Urothelium cell line (cell line): ENCODE measurements around the gene THOC6.

Experiments
- DNase-seq: peaks from one replicate; pipeline ENCODE4 v3.0.0; 2011; ENCODE audit warnings: low spot score, mixed read lengths
- FAIRE-seq: peaks from 2 replicates; lab custom pipeline; 2011; peaks lifted over from hg19 to GRCh38; lab: Jason Lieb, UNC

The THOC6 gene

DNA sequence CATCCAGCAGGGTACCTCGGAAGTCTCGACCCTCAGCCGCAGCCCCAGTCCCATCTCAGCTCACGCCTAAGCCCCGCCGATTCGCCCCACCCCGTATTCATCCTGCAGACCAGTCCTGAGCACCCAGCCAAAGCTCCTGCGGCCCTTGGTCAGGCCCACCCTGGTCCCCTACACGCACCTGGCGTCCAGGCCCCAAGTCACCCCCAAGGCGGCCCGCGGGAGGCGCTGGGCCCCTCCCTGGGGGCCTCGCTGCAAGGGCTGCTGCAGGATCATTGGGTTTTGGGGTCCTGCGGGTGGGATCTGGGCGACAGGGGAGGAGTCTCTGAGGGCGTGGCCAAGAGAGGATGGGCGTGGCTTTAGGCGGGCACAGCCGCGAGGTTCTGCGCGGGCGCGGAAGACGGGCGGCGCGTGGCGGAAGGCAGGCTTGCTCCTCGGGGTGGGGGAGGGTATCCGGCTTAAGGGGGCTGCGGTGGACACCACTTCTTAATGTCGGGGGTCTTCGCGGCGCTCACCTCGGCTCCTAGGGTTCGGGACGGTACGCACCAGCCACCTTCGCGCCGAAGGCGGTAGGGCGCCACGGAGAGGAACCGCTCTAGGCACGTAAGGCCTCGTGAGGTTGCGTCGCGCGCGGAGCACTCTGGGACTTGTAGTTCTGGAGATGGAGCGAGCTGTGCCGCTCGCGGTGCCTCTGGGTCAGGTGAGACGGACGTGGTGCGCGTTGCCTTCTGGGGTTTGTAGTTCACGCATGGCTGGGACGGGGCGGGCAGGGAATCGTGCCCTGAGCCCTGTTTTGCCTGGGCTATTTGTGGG lies at the start of gene THOC6, which contains the start of gene HCFC1R1:
THOC6 (plus strand) TSS at position 367 of the 810 bp plus-strand sequence; CDS start at position 659, 292 bp downstream.
HCFC1R1 (minus strand) TSS at position 274 of the 810 bp plus-strand sequence; CDS start at position 273, 1 bp downstream.
- peak; percentile 93 for DNase-seq
- FAIRE-seq: peak; percentile 99

DNA sequence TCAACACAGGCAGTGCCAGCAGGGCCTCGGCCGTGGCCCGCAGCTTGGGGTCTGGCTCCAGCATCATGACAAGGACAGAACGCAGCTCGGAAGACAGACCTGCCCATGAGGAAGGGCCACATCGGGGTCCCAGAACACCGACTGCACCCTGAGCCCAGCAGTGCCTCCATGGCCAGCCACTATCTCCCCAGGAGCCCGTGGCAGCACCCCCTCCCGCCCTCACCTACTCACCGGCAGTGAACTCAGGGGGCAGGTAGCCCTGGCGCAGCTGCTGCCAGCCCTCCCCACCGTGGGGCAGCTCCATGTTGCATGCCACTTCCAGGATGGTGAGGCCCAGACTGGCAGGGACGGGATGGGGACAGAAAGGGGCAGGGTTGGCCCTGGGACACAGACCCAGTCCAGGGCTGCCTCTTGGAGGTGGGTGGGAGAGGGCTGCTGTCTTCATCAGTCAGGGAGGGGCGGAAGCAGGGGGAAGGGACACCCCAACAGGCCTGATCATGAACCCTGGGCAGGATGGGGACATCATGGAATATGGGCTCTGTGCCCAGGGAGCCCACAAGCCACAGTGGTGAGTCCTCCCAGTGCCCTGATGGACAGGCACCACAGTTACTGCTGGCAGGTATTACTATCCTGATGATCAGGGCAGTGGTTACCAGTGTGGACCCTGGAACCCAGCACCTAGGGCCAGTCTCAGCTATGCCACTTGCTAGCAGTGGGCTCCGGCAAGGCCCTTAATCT lies 49.3 kb upstream of the THOC6 start:
- DNase-seq: no peak
- no peak for FAIRE-seq

DNA sequence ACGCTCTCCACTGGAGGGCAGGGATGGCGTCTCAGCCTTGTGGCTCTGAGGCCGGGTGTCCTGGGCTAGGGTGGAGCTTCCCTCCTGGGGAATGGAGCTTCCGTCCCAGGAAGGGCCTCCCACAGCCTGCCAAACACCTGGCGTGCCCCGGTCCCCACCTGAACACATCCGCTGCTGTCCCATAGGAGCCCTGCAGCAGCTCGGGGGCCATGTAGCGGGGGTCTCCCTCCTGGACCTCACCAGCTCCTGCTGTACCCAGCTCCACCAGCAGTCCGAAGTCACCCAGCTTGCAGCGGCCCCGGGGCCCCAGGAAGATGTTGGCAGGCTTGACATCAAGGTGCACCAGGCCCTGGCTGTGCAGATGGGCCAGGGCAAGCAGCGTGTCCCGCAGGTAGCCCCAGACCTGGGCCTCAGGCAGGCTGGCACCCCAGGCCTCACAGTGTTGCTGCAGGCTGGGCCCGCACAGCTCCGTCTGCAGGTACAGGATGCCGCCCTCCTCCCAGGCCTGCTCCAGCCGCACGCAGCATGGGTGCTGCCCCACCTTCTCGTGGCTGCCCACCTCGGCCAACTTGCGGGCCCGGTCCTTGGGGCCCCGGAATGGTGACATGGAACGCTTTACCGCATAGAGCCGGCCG lies 48.6 kb upstream of the THOC6 start:
- no peak for DNase-seq
- no peak for FAIRE-seq

DNA sequence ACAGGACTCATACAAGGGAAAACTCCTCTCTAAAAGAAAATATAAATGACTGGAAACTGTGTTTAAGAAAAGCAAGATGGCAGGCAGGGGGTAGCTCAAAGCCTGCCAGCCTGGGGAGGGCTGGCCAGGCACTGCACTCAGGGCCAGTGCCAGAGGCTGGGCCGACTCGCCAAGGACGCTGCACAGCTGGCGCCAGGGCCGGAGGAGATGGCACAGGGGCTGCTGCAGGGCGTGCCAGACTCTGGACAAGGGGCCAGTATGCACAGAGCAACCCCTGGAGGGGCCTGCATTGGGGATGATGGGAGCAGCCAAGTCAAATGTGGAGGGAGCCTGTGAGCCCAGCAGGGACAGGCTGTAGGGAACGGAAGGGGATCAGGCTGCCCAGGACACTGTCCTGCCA lies 47.6 kb upstream of the THOC6 start:
- DNase-seq: no peak
- no peak for FAIRE-seq

DNA sequence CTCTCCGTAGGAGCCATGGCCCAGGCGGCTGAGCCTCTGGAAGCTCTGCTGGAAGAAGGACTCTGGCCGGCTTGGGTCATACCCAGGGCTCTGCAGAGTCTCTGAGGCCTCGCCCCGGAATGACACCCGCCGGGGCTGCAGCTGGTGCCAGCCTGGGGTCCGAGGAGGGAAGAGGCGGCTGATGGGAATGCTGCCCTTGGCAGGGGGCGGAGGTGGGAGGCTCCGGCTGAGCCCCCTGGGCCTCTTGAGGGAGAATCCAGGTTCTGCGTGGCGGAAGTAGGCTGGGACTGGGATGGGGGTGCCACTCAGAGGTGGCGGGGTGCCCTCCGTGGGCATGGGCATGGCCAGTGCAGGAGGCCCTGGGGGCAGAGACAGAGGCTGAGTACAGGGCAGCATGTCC lies 47.2 kb upstream of the THOC6 start:
- DNase-seq (no peak), FAIRE-seq (no peak)

DNA sequence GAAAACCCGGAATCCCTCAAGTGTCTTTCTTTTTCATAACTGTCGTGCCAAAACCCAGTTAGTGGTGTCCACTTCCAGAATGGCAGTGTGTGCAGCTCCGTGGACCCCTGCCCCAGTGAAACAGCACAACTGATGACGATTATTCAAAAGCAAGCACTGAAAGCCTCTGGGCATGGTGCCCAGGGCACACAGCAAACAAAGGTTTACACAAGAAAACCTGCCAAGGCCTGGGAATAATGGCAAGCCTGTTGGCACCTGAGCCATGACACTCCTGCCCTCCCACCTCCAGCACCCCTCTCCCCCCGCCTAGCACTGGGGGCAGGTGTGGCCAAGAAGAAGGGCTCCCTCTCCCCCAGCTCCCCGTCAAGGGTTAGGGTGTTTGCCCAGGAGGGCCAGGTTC lies 46.4 kb upstream of the THOC6 start:
- DNase-seq (no peak), FAIRE-seq (no peak)

DNA sequence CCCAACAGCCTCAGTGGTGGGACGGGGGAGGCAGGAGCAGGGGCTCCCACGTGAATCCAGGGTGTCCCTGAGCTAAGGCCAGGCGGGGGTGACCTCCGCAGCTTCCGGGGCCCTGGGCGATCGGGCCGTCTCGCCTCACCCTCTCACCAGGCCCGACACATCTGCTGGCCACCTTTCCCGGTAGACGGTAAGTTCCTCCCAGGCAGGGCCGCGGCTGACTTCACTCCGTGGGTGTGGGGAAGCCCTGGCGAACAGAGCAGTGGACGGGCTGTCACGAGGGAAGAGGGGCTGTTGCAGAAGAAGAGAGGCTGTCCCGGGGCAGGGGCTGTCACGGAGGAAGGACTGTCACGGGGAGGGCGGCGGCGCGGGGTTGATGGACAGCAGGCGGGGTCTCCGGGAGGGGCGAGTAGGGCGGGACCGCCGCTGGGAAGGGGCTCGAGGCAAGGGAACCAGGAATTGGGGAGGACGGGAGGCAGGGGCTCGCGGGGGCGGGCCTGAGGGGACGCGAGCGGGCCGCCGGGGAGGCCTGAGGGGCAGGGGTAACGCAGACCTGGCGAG lies 44.1 kb upstream of the THOC6 start:
- no peak for FAIRE-seq
- DNase-seq: peak; percentile 49

DNA sequence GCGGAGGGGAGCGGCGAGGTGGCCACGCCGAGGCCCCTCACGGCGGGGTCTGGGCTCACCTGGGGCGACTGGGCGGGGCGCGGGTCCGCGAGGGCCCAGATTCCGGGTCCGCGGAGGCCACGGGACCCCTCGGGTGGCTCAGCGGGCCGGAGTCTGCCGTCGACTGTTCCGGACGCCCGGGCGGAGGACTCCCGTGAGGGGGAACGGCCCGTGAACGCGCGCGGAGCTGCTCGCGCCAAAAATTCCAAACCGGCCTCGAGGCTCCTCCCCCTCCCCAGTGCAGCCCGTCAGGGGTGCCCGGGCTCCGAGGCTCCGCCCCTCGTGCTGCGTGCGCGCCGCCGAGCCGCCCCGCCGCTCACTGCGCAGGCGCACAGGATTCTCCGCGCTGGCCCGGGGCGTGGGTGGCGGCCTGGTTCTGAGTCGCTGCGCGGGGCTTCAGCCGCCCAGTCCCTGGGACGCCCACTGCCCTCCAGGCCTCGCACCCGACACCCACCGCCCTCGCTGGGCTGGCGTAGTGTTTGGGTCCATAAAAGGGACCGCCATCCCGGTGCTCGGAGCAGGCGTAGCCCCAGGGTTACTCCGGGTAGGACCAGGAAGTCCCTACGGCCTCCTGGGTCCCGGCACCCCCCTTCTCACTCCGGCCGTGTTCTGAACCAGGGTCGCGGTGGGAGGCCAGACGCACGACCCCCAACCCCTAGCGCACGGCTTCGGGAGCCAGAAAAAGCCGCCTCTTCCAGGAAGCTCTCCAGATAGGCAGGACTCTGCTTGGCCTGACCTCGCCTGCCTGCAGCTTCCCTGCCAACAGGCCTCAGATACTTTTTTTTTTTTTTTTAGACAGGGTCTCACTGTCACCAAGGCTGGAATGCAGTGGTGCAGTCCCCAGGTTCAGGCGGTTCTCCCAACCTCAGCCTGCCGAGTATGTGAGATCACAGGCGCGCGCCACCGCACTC lies 43.3 kb upstream of the THOC6 start, which contains the start of gene PKMYT1:
PKMYT1 (minus strand) TSS at position 220 of the 950 bp plus-strand sequence. CDS start 789 bp downstream, outside the sequence.
- DNase-seq: peak; percentile 100
- FAIRE-seq: peak; percentile 56

DNA sequence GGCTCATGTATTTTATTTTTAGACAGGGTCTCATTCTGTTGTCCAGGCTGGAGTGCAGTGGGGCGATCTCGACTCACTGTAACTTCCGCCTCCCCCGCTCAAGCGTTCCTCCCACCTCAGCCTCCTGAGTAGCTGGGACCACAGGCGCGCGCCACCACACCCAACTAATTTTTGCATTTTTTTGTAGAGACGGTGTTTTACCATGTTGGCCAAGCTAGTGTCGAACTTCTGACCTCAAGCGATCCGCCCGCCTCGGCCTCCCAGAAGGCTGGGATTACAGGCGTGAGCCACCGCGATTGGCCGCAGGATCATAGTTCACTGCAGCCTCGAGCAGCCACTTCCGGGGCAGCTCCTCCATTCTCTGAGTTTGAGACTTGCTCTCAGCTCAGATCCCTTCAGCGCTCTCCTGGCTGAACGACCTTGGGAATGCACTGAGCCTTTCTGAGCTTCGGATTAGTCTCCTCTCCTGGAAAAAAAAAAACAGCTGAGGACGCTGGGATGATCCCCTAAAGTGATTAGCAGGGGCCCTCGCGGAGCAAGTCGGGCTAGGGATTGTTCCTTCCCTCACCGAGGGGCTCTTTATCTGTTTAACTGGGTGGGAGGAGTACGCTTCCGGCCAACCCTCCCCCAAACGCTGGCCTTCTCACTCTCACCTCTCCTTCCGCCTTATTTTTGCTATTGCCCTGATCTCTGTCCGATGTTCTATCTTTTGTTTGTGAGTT lies 42.5 kb upstream of the THOC6 start:
- FAIRE-seq (no peak), DNase-seq (no peak)

DNA sequence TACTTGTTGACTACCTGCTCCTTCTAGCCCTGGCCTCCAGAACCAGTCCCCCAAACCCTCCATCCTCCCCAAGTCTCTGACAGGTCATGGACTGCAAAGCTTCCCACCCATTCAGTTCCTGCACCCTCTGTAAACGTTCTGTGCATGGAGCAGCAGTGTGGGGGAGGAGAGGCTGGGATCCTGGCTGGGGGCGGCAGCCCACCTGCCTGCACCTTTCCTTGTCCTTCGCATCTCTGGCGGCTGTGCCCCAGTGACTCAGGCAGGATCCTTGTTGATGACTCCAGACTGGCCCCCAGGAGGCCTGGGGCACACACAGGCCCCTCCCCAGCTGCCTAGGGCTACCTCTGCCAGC lies 42.0 kb upstream of the THOC6 start:
- FAIRE-seq (no peak), DNase-seq (no peak)

DNA sequence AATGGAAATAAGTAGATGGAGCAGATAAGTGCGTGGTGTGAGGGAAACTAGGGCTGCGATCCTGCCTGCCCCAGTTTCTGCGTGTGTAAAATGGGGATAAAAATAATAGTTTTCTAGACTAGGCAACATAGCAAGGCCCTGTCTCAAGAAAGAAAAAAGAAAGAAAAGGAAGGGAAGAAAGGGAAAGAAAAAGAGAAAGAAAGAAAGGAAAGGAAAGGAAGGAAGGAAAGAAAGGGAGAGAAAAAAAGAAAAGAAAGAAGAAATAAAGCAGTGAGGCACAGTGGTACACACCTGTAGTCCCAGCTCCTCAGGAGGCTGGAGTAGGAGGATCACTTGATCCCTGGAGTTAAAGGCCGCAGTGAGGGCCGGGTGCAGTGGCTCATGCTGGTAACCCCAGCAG lies 41.4 kb upstream of the THOC6 start:
- FAIRE-seq (no peak), DNase-seq (no peak)

DNA sequence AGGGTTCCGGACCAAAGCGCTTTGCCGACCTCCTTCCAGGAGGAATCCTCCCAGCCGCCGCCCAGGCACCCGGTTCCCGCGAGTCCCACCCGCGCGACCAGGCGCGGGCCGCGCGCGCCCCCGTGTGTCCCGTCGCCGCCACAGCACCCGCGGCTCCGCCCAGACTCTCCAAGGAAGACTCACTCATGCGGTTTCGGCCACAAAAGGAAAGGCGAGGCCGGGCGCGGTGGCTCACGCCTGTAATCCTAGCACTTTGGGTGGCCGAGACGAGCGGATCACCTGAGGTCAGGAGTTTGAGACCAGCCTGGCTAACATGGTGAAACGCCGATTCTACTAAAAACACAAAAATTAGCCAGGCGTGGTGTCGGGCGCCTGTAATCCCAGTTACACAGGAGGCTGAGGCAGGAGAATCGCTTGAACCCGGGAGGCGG lies 40.1 kb upstream of the THOC6 start:
- FAIRE-seq (no peak), DNase-seq (peak; percentile 94)

DNA sequence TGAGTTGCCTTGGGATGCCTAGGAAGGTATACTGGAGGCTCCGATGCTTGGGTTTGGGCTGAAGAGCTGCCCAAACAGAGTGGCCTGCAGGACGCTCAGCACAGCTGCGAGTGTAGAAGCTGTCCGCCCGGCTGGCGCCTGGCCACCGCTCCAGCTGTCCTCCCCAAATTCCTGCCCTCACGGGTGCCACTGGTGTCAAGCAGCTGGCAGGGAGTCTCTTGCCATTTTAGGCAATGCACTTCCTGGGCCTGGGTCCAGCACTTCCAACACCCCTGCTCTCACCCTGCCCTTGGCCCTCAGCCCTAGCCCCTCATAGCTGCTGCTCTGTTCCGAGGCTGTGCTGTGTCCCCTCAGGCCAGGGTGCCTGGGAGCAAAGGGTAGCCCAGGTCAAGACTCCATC lies 38.4 kb upstream of the THOC6 start:
- FAIRE-seq: no peak
- no peak for DNase-seq

DNA sequence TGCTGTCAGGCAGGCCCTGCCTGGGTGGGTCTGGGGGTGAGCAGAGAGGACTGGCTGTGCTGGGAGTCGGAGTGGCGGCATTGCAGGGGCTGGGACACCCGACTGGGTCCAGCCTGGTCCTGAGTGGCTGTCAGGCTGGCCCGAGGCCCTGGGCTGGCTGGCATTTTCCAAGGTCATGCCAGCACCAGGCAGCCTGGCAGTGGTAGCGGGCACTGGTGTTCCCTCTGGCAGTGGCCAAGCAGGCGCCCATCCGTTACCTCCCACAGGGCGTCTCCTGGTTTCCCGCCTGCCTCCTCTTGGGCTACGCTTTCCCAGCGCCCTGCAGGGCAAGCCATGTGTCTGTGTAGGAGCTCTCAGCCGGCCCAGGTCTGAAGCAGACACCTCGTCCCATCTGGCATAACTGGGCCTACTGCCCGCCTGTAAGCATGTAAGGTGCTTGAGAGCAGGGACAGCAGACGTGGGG lies 37.9 kb upstream of the THOC6 start:
- DNase-seq: no peak
- FAIRE-seq: no peak

DNA sequence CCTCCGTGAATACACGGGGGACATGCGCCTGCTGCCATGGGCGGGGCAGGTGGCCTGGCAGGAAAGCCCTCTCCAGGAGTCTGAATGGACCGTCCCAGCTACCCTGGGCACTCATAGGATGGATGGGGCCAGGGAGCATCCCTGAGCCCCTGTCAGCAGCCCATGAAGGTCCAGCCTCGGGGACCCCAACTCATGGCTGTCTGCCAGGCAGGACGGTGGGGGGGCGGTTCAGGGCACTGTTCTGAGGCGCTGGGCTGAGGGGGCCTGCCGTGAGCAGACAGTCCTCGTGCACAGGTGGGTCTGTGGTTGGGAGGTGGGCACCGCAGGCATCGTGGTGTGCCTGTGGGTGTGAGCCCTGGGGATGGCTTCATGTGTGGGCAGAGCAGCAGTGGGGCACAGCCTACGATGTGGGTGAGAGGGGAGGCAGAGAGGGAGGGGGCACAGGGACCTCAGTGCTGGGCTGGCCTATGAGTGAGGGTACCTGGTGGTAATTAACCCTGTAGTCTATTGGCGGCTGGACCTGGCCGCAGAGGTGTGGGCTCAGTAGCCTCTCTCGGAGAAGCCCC lies 37.1 kb upstream of the THOC6 start:
- DNase-seq (no peak), FAIRE-seq (peak; percentile 5)

DNA sequence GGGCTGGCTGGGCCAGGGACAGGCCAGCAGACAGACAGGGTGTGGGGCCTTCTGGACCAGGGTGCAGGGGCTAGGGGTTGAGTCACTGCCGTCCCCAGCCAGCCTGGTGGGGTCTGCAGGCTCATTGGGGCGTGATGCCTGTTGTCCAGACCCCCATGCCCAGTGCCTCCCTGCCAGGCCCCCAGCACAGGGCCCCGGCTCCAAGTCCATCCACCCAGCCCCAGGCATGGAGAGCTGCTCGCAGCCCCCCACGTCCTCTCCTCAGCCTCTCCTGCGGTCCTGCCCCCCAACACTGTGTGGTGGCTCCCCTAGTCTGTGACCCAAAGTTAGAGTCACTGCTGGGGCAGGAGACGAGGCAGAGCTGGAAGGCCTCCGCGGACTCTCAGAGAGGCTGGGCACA lies 36.5 kb upstream of the THOC6 start:
- FAIRE-seq (no peak), DNase-seq (no peak)

DNA sequence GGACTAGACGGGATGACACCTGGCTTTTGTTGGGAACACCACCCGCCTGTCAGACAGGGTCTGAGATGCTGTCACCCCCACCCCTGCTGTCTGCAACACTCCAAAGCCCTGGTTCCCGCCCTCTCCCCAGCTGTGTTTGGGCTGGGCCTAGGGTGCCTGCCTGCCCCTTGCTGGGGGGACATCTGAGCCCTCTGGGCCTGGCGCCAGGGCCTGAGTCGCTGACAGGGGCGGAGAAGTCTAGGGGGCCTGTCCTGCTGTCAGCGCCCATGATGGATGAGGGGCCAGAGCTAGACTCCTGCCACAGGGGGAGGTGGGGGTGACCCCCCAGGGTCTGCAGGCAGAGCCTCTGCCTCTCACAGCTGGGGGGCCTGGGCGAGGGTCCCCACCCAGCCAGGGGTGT lies 36.0 kb upstream of the THOC6 start:
- DNase-seq: no peak
- FAIRE-seq: no peak

DNA sequence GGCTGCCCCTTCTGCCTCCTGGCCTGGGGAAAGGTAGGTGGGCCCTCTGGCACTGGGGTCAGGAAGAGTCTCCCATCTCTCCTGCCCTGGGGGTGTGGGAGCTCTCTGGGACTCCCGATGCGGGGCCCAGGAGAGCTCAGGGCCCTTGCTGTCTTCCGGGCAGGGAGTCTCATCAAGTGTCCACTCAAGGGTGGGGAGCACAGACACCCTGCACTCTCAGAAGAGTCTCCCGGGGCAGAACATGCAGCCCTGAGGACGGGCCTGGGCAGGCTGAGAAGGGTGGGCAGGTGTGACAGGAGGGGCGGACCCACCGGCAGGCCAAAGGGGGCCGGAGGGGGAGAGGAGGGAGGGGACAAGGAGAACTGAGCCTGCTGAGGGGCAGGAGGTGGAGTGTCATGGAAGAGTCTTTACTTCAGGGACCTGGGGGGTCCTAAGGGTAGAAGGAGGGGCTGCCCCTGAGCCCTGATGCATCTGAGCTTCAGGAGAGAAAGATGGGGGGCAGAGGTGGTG lies 35.2 kb upstream of the THOC6 start:
- no peak for FAIRE-seq
- DNase-seq: no peak

DNA sequence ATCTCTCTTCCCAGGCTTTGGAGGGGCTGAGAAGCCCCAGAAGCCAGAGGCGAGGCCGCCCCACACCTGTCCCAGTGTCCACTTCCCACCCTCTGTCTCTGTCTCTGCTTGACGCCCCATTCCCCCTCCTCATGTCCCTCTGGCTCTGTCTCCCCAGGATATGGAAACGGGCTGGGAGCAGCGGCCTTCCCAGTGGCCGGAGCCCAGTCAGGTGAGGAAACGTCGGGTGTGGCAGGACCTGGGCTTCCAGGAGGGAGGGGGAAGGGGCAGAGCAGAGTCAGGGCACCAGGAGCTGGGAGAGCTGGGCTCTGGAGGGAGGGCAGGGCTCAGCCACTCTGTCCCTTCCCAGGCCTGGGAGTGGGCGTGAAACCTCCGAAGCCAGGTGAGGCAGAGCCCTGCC lies 32.9 kb upstream of the THOC6 start:
- DNase-seq (no peak), FAIRE-seq (no peak)
